ENCODE results near the gene NCSTN. TPM values are rescaled to one million over a fixed set of nuclear protein-coding genes. Genes with fewer than 3 reads are reported as not detected.

NCSTN gene
- total RNA-seq, 1 donor from 2014 or later, result 71.9 TPM

DNA sequence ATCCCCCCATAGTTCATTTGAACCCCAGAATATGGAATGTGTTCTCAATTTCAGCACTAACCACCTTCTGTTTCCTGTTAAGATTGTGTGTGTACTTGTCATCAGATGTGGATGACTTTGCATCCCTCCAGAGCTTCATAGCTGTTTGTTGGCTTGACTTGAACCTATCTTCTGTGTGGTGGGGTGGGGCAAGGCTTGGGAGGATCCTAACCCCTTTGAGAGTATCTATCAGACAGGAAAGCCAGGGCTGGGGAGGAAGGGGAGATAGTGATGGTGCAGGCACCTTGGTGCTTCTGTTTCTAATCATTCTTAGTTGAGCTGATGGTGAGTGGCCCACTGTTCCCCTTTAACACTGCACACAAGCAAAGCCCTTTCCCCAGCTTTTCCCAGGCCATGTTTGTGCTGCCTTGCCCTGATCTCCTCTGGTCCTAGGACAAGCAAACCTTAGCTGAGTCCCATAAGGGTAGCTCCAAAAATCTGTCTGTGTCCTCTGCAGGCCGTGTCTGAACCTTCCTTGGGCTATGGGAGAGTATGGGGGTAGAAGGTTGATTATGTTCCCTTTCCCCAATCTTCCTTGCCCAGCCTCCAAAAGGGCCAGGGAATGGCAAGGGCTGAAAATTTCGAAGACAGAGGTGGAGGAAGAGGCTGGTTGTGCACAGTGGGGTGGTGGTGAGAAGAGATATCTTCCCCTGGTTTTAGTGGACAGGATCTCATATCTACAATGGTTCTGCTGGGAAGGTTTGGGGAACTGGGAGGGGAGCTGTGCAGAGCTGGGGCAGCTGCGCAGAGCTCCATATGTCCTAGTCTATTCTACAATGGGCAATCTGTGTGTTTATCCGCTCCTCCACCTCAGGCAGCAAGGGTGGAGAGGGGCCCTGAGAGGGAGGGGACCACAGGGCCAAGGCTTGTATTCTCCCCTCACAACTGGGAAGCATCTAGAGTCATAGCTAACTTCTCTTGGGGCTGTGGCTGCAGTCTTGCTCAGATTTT is 25.0 kb downstream of the NCSTN start:
- TF ChIP-seq, protein P1, sequence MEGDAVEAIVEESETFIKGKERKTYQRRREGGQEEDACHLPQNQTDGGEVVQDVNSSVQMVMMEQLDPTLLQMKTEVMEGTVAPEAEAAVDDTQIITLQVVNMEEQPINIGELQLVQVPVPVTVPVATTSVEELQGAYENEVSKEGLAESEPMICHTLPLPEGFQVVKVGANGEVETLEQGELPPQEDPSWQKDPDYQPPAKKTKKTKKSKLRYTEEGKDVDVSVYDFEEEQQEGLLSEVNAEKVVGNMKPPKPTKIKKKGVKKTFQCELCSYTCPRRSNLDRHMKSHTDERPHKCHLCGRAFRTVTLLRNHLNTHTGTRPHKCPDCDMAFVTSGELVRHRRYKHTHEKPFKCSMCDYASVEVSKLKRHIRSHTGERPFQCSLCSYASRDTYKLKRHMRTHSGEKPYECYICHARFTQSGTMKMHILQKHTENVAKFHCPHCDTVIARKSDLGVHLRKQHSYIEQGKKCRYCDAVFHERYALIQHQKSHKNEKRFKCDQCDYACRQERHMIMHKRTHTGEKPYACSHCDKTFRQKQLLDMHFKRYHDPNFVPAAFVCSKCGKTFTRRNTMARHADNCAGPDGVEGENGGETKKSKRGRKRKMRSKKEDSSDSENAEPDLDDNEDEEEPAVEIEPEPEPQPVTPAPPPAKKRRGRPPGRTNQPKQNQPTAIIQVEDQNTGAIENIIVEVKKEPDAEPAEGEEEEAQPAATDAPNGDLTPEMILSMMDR (IDR thresholded peaks at IDR 0.05; ENCODE audit: insufficient read depth, low read length, poor library complexity, severe bottlenecking), result no peak
- Histone ChIP-seq H3K36me3 (ENCODE audit: control insufficient read depth, insufficient read depth, low read length) (no peaks in the 10 kb centered on the region), H3K27me3 (ENCODE audit: control insufficient read depth, insufficient read depth, low read length) (peaks cover 12% of the 10 kb centered on the region), H3K4me3 (ENCODE audit: low read depth, low read length) (no peak overlapping the region)
- no peak for DNase-seq (ENCODE audit: low read depth)

DNA sequence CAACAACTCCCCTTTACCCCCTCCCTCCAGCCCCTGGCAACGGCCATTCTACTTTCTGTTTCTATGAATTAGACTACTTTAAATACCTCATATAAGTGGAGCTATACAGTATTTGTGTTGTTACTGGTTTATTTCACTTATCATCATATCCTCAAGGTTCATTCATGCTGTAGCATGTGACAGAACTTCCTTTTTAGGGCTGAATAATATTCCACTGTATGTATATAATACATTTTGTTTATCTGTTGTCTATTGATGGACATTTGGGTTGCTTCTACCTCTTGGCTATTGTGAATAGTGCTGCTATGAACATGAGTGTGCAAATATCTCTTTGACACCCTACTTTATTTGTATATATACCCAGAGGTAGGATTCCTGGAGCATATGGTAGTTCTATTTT is 25.9 kb downstream of the NCSTN start:
- H3K36me3 ChIP-seq (ENCODE audit: control insufficient read depth, insufficient read depth, low read length), result no peaks in the 10 kb centered on the region
- no peak for DNase-seq (ENCODE audit: low read depth)
- TF ChIP-seq, protein P1 (IDR thresholded peaks at IDR 0.05; ENCODE audit: insufficient read depth, low read length, poor library complexity, severe bottlenecking), result no peak
- H3K4me3 ChIP-seq (ENCODE audit: low read depth, low read length), result no peak overlapping the region
- peaks cover 12% of the 10 kb centered on the region for H3K27me3 ChIP-seq (ENCODE audit: control insufficient read depth, insufficient read depth, low read length)

DNA sequence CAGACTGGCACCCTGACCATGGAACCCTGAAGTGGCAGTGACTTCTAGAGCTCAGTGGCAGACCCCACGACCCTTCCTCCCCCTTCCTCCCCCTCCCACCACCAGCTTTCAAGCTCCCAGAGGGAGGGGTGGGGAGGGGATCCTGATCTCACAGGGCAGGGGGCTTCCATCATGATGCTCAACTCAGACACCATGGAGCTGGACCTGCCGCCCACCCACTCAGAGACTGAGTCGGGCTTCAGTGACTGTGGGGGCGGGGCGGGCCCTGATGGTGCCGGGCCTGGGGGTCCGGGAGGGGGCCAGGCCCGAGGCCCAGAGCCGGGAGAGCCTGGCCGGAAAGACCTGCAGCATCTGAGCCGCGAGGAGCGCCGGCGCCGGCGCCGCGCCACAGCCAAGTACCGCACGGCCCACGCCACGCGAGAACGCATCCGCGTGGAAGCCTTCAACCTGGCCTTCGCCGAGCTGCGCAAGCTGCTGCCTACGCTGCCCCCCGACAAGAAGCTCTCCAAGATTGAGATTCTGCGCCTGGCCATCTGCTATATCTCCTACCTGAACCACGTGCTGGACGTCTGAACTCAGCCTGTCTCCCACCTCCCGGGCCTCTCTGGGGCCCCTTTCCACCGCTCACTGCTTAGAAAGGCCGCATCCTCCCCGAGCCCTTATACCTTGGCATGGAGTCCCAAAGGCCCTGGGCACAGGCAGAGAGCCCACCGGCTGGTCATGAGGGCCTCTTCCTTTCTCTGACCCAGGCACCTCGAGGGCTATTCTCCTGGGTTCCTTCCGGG is 27.6 kb downstream of the NCSTN start:
- Histone ChIP-seq H3K27me3 (ENCODE audit: control insufficient read depth, insufficient read depth, low read length) (peaks cover 12% of the 10 kb centered on the region), H3K36me3 (ENCODE audit: control insufficient read depth, insufficient read depth, low read length) (no peaks in the 10 kb centered on the region), H3K4me3 (ENCODE audit: low read depth, low read length) (no peak overlapping the region)
- TF ChIP-seq, protein P1 (IDR thresholded peaks at IDR 0.05; ENCODE audit: insufficient read depth, low read length, poor library complexity, severe bottlenecking), result no peak
- DNase-seq (ENCODE audit: low read depth), result no peak

DNA sequence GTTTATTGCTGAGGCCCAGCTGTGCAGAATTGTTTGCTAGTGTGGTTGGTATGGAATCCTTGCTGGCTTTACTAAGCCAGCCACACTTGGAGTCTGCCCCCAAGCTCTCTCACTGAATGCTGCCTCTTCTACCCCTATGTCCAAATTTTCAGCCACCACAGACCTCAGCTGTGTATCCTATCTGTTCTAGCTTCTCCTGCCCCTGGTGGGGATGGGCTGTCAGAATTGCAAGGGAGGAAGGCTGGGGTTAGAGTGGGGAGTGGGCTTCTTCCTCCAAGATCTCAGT is 28.1 kb downstream of the NCSTN start:
- TF ChIP-seq, protein P1 (IDR thresholded peaks at IDR 0.05; ENCODE audit: insufficient read depth, low read length, poor library complexity, severe bottlenecking), result no peak
- DNase-seq (ENCODE audit: low read depth), result no peak
- Histone ChIP-seq H3K36me3 (ENCODE audit: control insufficient read depth, insufficient read depth, low read length) (no peaks in the 10 kb centered on the region), H3K4me3 (ENCODE audit: low read depth, low read length) (no peak overlapping the region), H3K27me3 (ENCODE audit: control insufficient read depth, insufficient read depth, low read length) (peaks cover 12% of the 10 kb centered on the region)

DNA sequence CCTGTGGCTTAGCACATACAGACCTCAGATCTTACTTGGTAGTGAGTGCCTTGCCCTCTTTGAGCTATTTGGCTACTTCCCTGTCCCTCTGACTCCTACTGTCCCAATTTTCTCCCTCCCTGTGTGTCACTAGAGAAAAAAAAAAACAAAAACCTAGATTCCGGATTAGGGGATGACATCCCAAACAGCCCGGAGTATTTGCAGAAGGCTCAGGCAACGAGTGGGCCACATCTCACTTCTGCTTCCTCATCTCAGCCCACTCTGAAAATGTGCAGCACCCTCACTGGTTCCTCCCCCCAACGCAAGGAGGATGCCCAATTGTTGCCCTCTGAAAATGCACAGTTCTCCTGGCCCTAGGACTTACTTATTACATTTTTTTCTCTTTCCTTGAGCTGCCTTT is 28.6 kb downstream of the NCSTN start:
- TF ChIP-seq, protein P1 (IDR thresholded peaks at IDR 0.05; ENCODE audit: insufficient read depth, low read length, poor library complexity, severe bottlenecking), result no peak
- Histone ChIP-seq H3K27me3 (ENCODE audit: control insufficient read depth, insufficient read depth, low read length) (peaks cover 12% of the 10 kb centered on the region), H3K36me3 (ENCODE audit: control insufficient read depth, insufficient read depth, low read length) (no peaks in the 10 kb centered on the region), H3K4me3 (ENCODE audit: low read depth, low read length) (no peak overlapping the region)
- DNase-seq (ENCODE audit: low read depth), result no peak

Measured in kidney epithelial cell (primary cell).